Small intestine (tissue), 7 donors: ENCODE measurements around the gene CIITA. TPM values are rescaled to one million over a fixed set of nuclear protein-coding genes. Genes with fewer than 3 reads are reported as not detected.

Source experiments
- DNase-seq, 2 donors: peaks; one replicate each; pipeline versions ENCODE4 v3.0.0 to v3.0.0-alpha.2; 2013
- FAIRE-seq: peaks from 2 replicates; lab custom pipeline; 2012; peaks lifted over from hg19 to GRCh38; lab: Jason Lieb, UNC
- H3K27ac ChIP-seq, 3 donors: one replicate each; pipeline ENCODE4 v1.5.1; 2013; ENCODE audit warnings: low read length in 2 of 3, mild to moderate bottlenecking in 2 of 3, control low read depth in 1 of 3, inconsistent platforms in 1 of 3, low read depth in 1 of 3, moderate library complexity in 1 of 3
- H3K27me3 ChIP-seq, 3 donors: one replicate each; pipeline ENCODE4 v1.6.1; 2013; ENCODE audit warnings: low read length in 3 of 3, inconsistent platforms in 1 of 3; ENCODE audit not compliant: control insufficient read depth in 3 of 3, insufficient read depth in 3 of 3
- H3K36me3 ChIP-seq, 3 donors: one replicate each; pipeline ENCODE4 v1.6.1; 2013; ENCODE audit warnings: low read length in 3 of 3, inconsistent platforms in 1 of 3, low read depth in 1 of 3, mild to moderate bottlenecking in 1 of 3, moderate library complexity in 1 of 3; ENCODE audit not compliant: control insufficient read depth in 3 of 3, insufficient read depth in 2 of 3
- H3K4me1 ChIP-seq, 3 donors: one replicate each; pipeline ENCODE4 v1.6.1; 2013; ENCODE audit warnings: low read length in 2 of 3, inconsistent platforms in 1 of 3, low read depth in 1 of 3, mild to moderate bottlenecking in 1 of 3, moderate library complexity in 1 of 3; ENCODE audit not compliant: control insufficient read depth in 3 of 3, insufficient read depth in 2 of 3
- H3K4me3 ChIP-seq, 3 donors: one replicate each; pipeline ENCODE4 v1.5.1; 2013; ENCODE audit warnings: low read length in 3 of 3, control low read depth in 1 of 3, inconsistent platforms in 1 of 3, low read depth in 1 of 3, mild to moderate bottlenecking in 1 of 3, moderate library complexity in 1 of 3
- H3K9me3 ChIP-seq, 2 donors: one replicate each; pipeline ENCODE4 v1.6.1; 2013; ENCODE audit warnings: low read depth in 1 of 2, low read length in 1 of 2; ENCODE audit not compliant: control insufficient read depth in 2 of 2, insufficient read depth in 1 of 2
- WGBS, 3 donors: extraction: QIAGEN DNeasy Blood & Tissue Kit; methylation state at CpG; one replicate each; pipeline ENCODE4 v1.1.7; 2013; 5-methylcytosine and 5-hydroxymethylcytosine counted together
- polyA plus RNA-seq, 4 donors: library from polyadenylated mRNA; stranded (reverse) in 3 of 4; unstranded in 1 of 4; fragments of 200-250 nt in 3 of 4; fragments of 120-200 nt in 1 of 4; gene quantifications; one replicate each; pipeline versions ENCODE4 v1.2.1 to v1.2.3, GENCODE V29; 2013
- donor health status: healthy with polysubstance abuse.
- donor health status: control.
- donor health status: control.
- donor health status: Bipolar disorder and iron deficiency.
- donor health status: healthy.

The CIITA gene
- polyA plus RNA-seq, 4 donors = 8.1 to 11.7 (median 10.4) TPM

DNA sequence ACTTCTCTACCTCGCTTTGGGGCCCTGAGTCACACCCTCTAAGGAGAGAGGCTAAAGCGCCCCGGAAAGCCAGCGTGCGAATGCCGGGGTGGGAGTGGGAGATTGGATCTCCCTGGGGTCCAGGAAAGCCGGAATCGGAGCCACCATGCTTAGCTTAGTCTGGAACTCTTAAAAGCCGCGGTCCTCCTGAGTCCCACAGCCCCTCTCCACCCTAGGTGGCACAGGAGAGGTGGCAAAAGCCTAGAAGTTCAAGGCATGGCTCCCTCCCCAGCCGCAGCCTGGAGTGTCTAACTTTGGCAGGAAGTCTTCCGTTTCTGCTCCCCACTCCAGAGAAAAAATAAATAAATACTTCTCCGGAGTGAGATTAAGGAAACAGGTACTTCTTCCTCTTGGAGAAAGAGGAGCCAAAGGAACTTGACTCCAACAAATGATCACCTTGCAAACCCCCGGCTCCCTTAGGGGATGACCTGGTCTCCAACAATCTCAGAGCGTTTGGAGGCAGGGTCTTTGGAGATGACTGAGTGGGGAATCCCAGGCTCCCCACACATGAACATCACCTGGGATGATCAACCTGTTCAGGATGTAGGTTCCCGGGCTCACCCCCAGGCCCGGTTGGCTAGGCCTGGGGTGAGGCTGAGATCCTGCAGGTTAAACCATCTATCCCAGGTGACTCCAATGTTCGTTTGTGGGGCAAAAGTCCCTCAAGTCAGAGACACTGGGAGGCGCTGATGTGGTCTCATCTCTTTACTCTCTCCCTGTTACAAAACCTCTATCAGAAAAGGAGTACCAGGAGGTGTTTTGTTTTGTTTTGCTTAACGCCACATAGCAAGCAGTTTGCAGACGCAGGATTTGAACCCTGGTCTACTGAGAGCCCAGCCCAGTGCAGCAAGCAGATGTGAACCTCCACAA is 2.9 kb downstream of the CIITA start:
- Histone ChIP-seq H3K27me3 (peaks cover 0 to 32% (median 0%) of the 10 kb centered on the region in 3 donors), H3K4me3 (peak overlapping the region; percentile 39 to 80 (median 63)), H3K36me3 (no peaks in the 10 kb centered on the region), H3K4me1 (peaks cover 3 to 15% (median 14%) of the 10 kb centered on the region in 3 donors), H3K9me3 (no peaks in the 10 kb centered on the region), H3K27ac (peak overlapping the region; percentile 28 to 94 (median 89))
- FAIRE-seq (no peak), DNase-seq (no peak)
- 25 to 36% (median 32%) methylated on average over 21 of the region's 21 CpGs for WGBS, 3 donors

- DNase-seq = no peak
- peak overlapping the region in 1 of 3 donors; percentile 80 for H3K4me3 ChIP-seq
- no peak for FAIRE-seq
- H3K27ac ChIP-seq = peak overlapping the region in 2 of 3 donors; percentile 89 to 94
- H3K36me3 ChIP-seq = no peaks in the 10 kb centered on the region
- H3K9me3 ChIP-seq = no peaks in the 10 kb centered on the region
- peaks cover 0 to 32% (median 0%) of the 10 kb centered on the region in 3 donors for H3K27me3 ChIP-seq
- H3K4me1 ChIP-seq = peaks cover 3 to 15% (median 14%) of the 10 kb centered on the region in 3 donors
- WGBS, 3 donors = 77 to 91% (median 79%) methylated on average over 10 of the region's 10 CpGs
These were observed 3.8 kb downstream of the CIITA start for GRCh38 chr16:10880594-10881452.

- DNase-seq = no peak
- no peaks in the 10 kb centered on the region for H3K9me3 ChIP-seq
- H3K27me3 ChIP-seq = peaks cover 0 to 30% (median 0%) of the 10 kb centered on the region in 3 donors
- no peak overlapping the region for H3K4me3 ChIP-seq
- FAIRE-seq = no peak
- 67 to 85% (median 70%) methylated on average over 7 of the region's 7 CpGs for WGBS, 3 donors
- no peaks in the 10 kb centered on the region for H3K36me3 ChIP-seq
- peaks cover 3 to 15% (median 14%) of the 10 kb centered on the region in 3 donors for H3K4me1 ChIP-seq
- no peak overlapping the region for H3K27ac ChIP-seq
These were observed 4.6 kb downstream of the CIITA start for GRCh38 chr16:10881479-10882030.

GRCh38 chr16:10883004-10883403 is 6.0 kb downstream of the CIITA start:
- H3K4me3 ChIP-seq = no peak overlapping the region
- H3K9me3 ChIP-seq = no peaks in the 10 kb centered on the region
- 60 to 75% (median 64%) methylated on average over 7 of the region's 7 CpGs for WGBS, 3 donors
- FAIRE-seq (no peak), DNase-seq (peak; percentile 72 to 80)
- peak overlapping the region in 1 of 3 donors; percentile 41 for H3K27ac ChIP-seq
- peaks cover 3 to 15% (median 10%) of the 10 kb centered on the region in 3 donors for H3K4me1 ChIP-seq
- no peaks in the 10 kb centered on the region for H3K36me3 ChIP-seq
- H3K27me3 ChIP-seq = peaks cover 0 to 19% (median 0%) of the 10 kb centered on the region in 3 donors

DNA sequence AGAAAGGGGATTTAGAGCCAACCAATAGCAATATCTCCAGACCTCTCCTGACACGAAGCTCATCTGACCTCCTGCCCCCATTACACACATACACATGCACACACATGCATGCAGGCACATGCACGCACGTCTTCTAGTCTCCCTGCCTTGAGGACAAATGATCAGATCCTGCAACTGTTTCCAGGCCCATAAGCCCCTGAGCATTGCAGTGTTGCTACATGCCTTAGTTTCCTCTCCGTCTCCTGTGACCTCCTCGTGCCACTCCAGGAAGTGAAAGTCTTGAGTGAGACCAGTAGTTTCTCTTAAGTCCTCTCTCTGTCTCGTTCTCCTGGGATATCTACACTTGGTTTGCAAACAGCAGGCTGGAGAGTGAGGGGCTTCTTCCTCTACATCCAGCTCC is 8.2 kb downstream of the CIITA start:
- DNase-seq = no peak

GRCh38 chr16:10888320-10888937 is 11.4 kb downstream of the CIITA start:
- H3K27ac ChIP-seq = no peak overlapping the region
- WGBS, 3 donors = 67 to 81% (median 79%) methylated on average over 10 of the region's 10 CpGs

More for the DNA sequence above, 8.2 kb downstream of the CIITA start:
- Histone ChIP-seq H3K36me3 (no peaks in the 10 kb centered on the region), H3K4me1 (peaks cover under 1 to 7% (median 3%) of the 10 kb centered on the region in 3 donors), H3K9me3 (no peaks in the 10 kb centered on the region), H3K4me3 (no peak overlapping the region), H3K27ac (no peak overlapping the region), H3K27me3 (peaks cover 0 to 2% (median 0%) of the 10 kb centered on the region in 3 donors)
- no peak for FAIRE-seq
- 61 to 77% (median 70%) methylated on average over 6 of the region's 6 CpGs for WGBS, 3 donors

DNA sequence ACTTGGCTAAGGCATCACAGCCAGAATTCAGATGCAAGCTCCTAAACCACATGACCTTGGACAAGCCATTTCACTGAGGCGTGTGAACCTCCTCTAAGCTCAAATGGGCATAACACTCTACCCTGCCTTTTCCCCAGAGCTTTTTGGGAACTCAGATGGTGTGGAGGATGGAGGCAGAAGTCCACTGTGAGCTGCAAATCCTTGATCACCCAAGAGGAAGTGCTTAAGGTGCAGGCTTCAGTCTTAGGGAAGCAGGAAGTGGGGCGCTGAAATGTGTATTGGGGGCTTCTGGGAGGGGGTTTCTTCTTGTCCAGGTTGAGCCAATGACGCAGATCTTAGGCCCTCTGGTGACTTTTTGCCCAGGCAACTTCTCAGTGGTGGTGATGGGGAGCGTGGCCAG is 12.9 kb downstream of the CIITA start:
- no peak for FAIRE-seq
- Histone ChIP-seq H3K4me1 (peaks cover 0 to 5% (median 2%) of the 10 kb centered on the region in 3 donors), H3K4me3 (no peak overlapping the region), H3K9me3 (no peaks in the 10 kb centered on the region), H3K27me3 (no peaks in the 10 kb centered on the region), H3K36me3 (no peaks in the 10 kb centered on the region), H3K27ac (peak overlapping the region in 1 of 3 donors; percentile 8)
- 78 to 89% (median 86%) methylated on average over 4 of the region's 4 CpGs for WGBS, 3 donors
- no peak for DNase-seq

More at GRCh38 chr16:10888320-10888937, 11.4 kb downstream of the CIITA start:
- no peak for DNase-seq
- H3K4me3 ChIP-seq = no peak overlapping the region
- no peaks in the 10 kb centered on the region for H3K36me3 ChIP-seq
- FAIRE-seq = no peak
- peaks cover 0 to 8% (median 5%) of the 10 kb centered on the region in 3 donors for H3K4me1 ChIP-seq
- H3K9me3 ChIP-seq = no peaks in the 10 kb centered on the region
- no peaks in the 10 kb centered on the region for H3K27me3 ChIP-seq
